HK-2 (cell line): ENCODE results near the gene KRT82.
"Not testable (repeated sequence)": the region's sequence is repeated elsewhere in the genome, so short reads cannot be mapped to it uniquely, and the experiment has no call there.

Experiments
- DNase-seq: peaks from one replicate; pipeline ENCODE4 v3.0.0-alpha.2; 2018; ENCODE audit not compliant: unreplicated experiment

KRT82 gene

GRCh38 chr12:52360663-52361271 is 45.4 kb downstream of the KRT82 start:
- no peak for DNase-seq

- DNase-seq, result no peak
These were observed 46.0 kb downstream of the KRT82 start for GRCh38 chr12:52360106-52360662.

- DNase-seq, result no peak
These were observed 46.5 kb downstream of the KRT82 start for GRCh38 chr12:52359621-52360061.

- DNase-seq, result no peak
These were observed 47.4 kb downstream of the KRT82 start for GRCh38 chr12:52358575-52359350.

GRCh38 chr12:52356762-52357580 is 49.2 kb downstream of the KRT82 start:
- no peak for DNase-seq

- DNase-seq, result no peak
These were observed 49.9 kb downstream of the KRT82 start for GRCh38 chr12:52356031-52356761.

- DNase-seq, result no peak
These were observed 51.0 kb downstream of the KRT82 start for GRCh38 chr12:52355176-52355575.

- DNase-seq, result no peak
These were observed 51.9 kb downstream of the KRT82 start for GRCh38 chr12:52354200-52354599.

GRCh38 chr12:52353766-52354165 is 52.4 kb downstream of the KRT82 start:
- DNase-seq, result no peak

- DNase-seq, result no peak
These were observed 53.2 kb downstream of the KRT82 start for GRCh38 chr12:52352951-52353350.

- DNase-seq, result no peak
These were observed 54.7 kb downstream of the KRT82 start for GRCh38 chr12:52351196-52352059.

- no peak for DNase-seq
These were observed 55.3 kb downstream of the KRT82 start for GRCh38 chr12:52350786-52351185.

- DNase-seq, result no peak
These were observed 56.0 kb downstream of the KRT82 start for GRCh38 chr12:52350021-52350620.

GRCh38 chr12:52349196-52349595 is 56.9 kb downstream of the KRT82 start:
- no peak for DNase-seq

- no peak for DNase-seq
These were observed 58.3 kb downstream of the KRT82 start for GRCh38 chr12:52347551-52348510.

- DNase-seq, result no peak
These were observed 59.1 kb downstream of the KRT82 start for GRCh38 chr12:52347016-52347415.

GRCh38 chr12:52346593-52346992 is 59.5 kb downstream of the KRT82 start:
- DNase-seq, result no peak

- DNase-seq, result not testable (repeated sequence)
These were observed 61.1 kb downstream of the KRT82 start for GRCh38 chr12:52345041-52345440.

- no peak for DNase-seq
These were observed 62.0 kb downstream of the KRT82 start for GRCh38 chr12:52344111-52344510.
